Measurements from ENCODE around the gene AOC3. TPM values are rescaled to one million over a fixed set of nuclear protein-coding genes. Genes with fewer than 3 reads are reported as not detected.

AOC3 gene
- total and polyA plus RNA-seq, 2 of the 13 experiments (the other 11 are each of a cell fraction or from before 2014, with no cell fraction given), result 8.7 to 51.7 TPM

DNA sequence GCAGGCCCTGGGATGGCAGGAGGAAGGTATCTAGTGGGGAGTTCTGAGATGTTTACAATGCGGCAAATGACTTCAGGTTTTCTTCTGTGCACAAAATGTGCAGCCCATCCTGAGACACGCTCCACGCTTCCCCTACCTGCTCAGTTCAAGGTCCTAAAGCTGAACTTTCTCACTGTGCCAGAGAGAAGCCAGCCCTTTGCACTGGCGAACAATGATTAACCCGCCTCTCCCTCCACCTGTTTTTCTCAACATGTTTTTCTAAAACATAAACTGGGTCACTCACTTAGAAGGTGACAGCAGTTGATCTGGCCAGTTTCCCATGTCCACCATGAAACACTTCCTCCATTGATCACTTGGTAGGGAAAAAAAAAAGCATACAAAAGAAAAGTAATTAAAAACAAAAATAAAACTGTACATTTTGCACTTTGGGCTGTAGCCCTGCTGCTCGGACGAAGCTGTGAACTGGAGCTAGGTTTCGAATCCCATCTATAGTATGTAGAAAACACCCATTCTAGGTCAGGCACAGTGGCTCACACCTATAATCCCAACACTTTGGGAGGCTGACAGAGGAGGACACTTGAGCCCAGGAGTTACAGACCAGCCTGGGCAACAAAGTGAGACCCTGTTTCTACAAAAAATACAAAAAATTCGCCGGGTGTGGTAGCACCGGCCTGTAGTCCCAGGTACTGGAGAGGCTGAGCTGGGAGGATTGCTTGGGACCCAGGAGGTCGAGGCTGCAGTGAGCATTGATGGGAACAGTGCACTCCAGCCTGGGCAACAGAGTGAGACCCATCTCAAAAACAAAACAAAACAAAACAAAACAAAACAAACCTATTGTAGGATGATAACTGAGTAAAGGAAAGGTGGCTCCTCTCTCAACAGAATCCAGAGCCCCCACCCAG, 43.5 kb downstream of the AOC3 start (continued):
- TF ChIP-seq HHEX (CRISPR knock-in tag; IDR thresholded peaks at IDR 0.05) (peak; percentile 59; the same call in 1 of the 2 replicates), ZFP36L1 (CRISPR knock-in tag; IDR thresholded peaks at IDR 0.05) (peak; percentile 81), ZNF570 (CRISPR knock-in tag; IDR thresholded peaks at IDR 0.05; ENCODE audit: borderline replicate concordance) (no peak), ZMAT3 (CRISPR knock-in tag; conservative IDR thresholded peaks at IDR 0.05) (peak; percentile 53; the same call in 1 of the 2 replicates), MBNL3 (CRISPR knock-in tag; conservative IDR thresholded peaks at IDR 0.05) (no peak), ZNF839 (CRISPR knock-in tag; IDR thresholded peaks at IDR 0.05; ENCODE audit: borderline replicate concordance) (no peak), ZNF33A (CRISPR knock-in tag; IDR thresholded peaks at IDR 0.05; ENCODE audit: borderline replicate concordance) (no peak), PAF1 (CRISPR knock-in tag; IDR thresholded peaks at IDR 0.05) (no peak), CENPX (CRISPR knock-in tag; IDR thresholded peaks at IDR 0.05) (no peak), ETV5 (CRISPR knock-in tag; IDR thresholded peaks at IDR 0.05; ENCODE audit: borderline replicate concordance) (peak; percentile 69; the same call in 1 of the 2 replicates), HNF4A (CRISPR knock-in tag; IDR thresholded peaks at IDR 0.05) (peak; percentile 99), NPAS2 (CRISPR knock-in tag; IDR thresholded peaks at IDR 0.05; ENCODE audit: borderline replicate concordance) (no peak), ZSCAN29 (CRISPR knock-in tag; conservative IDR thresholded peaks at IDR 0.05) (no peak), THAP11 (CRISPR knock-in tag; IDR thresholded peaks at IDR 0.05) (peak; percentile 67), AHR (CRISPR knock-in tag; IDR thresholded peaks at IDR 0.05) (peak; percentile 11), ZNF44 (CRISPR knock-in tag; IDR thresholded peaks at IDR 0.05) (no peak), ZNF205 (CRISPR knock-in tag; IDR thresholded peaks at IDR 0.05) (no peak), ZSCAN30 (CRISPR knock-in tag; IDR thresholded peaks at IDR 0.05) (no peak)
- TF ChIP-seq, protein P1, sequence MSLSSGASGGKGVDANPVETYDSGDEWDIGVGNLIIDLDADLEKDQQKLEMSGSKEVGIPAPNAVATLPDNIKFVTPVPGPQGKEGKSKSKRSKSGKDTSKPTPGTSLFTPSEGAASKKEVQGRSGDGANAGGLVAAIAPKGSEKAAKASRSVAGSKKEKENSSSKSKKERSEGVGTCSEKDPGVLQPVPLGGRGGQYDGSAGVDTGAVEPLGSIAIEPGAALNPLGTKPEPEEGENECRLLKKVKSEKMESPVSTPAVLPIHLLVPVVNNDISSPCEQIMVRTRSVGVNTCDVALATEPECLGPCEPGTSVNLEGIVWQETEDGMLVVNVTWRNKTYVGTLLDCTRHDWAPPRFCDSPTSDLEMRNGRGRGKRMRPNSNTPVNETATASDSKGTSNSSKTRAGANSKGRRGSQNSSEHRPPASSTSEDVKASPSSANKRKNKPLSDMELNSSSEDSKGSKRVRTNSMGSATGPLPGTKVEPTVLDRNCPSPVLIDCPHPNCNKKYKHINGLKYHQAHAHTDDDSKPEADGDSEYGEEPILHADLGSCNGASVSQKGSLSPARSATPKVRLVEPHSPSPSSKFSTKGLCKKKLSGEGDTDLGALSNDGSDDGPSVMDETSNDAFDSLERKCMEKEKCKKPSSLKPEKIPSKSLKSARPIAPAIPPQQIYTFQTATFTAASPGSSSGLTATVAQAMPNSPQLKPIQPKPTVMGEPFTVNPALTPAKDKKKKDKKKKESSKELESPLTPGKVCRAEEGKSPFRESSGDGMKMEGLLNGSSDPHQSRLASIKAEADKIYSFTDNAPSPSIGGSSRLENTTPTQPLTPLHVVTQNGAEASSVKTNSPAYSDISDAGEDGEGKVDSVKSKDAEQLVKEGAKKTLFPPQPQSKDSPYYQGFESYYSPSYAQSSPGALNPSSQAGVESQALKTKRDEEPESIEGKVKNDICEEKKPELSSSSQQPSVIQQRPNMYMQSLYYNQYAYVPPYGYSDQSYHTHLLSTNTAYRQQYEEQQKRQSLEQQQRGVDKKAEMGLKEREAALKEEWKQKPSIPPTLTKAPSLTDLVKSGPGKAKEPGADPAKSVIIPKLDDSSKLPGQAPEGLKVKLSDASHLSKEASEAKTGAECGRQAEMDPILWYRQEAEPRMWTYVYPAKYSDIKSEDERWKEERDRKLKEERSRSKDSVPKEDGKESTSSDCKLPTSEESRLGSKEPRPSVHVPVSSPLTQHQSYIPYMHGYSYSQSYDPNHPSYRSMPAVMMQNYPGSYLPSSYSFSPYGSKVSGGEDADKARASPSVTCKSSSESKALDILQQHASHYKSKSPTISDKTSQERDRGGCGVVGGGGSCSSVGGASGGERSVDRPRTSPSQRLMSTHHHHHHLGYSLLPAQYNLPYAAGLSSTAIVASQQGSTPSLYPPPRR (CRISPR knock-in tag; IDR thresholded peaks at IDR 0.05; ENCODE audit: borderline replicate concordance), result peak; percentile 91
- TF ChIP-seq, protein P2, sequence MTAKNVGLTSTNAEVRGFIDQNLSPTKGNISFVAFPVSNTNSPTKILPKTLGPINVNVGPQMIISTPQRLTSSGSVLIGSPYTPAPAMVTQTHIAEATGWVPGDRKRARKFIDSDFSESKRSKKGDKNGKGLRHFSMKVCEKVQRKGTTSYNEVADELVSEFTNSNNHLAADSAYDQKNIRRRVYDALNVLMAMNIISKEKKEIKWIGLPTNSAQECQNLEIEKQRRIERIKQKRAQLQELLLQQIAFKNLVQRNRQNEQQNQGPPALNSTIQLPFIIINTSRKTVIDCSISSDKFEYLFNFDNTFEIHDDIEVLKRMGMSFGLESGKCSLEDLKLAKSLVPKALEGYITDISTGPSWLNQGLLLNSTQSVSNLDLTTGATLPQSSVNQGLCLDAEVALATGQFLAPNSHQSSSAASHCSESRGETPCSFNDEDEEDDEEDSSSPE (CRISPR knock-in tag; IDR thresholded peaks at IDR 0.05), result peak; percentile 70; the same call in 1 of the 2 replicates
- TF ChIP-seq, protein P3, sequence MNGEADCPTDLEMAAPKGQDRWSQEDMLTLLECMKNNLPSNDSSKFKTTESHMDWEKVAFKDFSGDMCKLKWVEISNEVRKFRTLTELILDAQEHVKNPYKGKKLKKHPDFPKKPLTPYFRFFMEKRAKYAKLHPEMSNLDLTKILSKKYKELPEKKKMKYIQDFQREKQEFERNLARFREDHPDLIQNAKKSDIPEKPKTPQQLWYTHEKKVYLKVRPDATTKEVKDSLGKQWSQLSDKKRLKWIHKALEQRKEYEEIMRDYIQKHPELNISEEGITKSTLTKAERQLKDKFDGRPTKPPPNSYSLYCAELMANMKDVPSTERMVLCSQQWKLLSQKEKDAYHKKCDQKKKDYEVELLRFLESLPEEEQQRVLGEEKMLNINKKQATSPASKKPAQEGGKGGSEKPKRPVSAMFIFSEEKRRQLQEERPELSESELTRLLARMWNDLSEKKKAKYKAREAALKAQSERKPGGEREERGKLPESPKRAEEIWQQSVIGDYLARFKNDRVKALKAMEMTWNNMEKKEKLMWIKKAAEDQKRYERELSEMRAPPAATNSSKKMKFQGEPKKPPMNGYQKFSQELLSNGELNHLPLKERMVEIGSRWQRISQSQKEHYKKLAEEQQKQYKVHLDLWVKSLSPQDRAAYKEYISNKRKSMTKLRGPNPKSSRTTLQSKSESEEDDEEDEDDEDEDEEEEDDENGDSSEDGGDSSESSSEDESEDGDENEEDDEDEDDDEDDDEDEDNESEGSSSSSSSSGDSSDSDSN (CRISPR knock-in tag; IDR thresholded peaks at IDR 0.05), result peak; percentile 49
- TF ChIP-seq, protein P4, sequence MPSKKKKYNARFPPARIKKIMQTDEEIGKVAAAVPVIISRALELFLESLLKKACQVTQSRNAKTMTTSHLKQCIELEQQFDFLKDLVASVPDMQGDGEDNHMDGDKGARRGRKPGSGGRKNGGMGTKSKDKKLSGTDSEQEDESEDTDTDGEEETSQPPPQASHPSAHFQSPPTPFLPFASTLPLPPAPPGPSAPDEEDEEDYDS (CRISPR knock-in tag; IDR thresholded peaks at IDR 0.05), result peak; percentile 85

Measured in HepG2 (cell line).